GM18951 (cell line): ENCODE measurements around the gene BEGAIN.

Experiments used
- POLR2A ChIP-seq: IDR thresholded peaks from 4 replicates; pipeline ENCODE4 v1.6.1; 2011; ENCODE audit warnings: mild to moderate bottlenecking; ENCODE audit not compliant: insufficient read length, insufficient read depth; ENCODE audit errors: extremely low read depth
- in situ Hi-C: fragments of 300-500 bp; cut with MboI; formaldehyde crosslinking; loops from one replicate; pipeline ENCODE4 v1.12.0; 2022; ENCODE audit warnings: low sequenced_read_pairs, mixed read lengths, inconsistent platforms; ENCODE audit not compliant: unreplicated experiment

BEGAIN gene

DNA sequence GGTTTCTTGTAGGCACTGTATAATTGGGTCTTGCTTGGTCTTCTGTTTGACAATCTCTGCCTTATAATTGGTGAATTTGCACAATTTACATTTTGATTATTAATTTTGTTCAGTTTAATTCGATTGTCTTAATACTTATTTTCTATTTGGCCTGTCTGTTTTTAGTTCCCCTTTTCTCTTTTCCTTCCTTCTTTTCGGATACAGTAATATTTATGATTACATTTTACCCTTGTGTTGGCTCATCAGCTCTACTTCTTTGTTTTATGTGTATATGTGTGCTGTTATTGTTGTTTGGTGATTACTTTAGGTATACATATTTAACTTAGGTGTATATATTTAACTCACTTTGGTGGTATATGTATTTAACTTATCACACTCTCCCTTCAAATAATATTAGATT, 12.8 kb upstream of the BEGAIN start:
- in situ Hi-C loops = no loop called here

DNA sequence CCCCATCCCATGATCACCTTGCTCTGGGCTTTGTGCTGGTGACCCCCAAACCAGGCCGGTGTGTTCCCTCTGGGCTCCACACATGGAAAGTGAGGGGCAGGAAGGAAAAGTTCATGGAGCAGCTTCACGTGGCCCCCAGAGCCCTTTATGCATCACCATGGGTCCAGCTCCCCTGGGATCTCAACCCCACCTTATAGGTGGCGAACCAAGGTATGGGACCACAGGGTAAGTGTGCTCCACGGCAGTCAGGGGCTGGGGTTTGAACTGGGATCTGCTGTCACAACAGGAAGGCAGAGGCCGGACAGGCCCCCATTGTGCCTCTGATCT, 7.4 kb upstream of the BEGAIN start:
- in situ Hi-C loops = no loop called here
- TF ChIP-seq POLR2A = no peak

More for the DNA sequence above, 12.8 kb upstream of the BEGAIN start:
- no peak for TF ChIP-seq POLR2A

GRCh38 chr14:100593751-100594624, 6.8 kb upstream of the BEGAIN start:
- TF ChIP-seq POLR2A = no peak
- in situ Hi-C loops = no loop called here

DNA sequence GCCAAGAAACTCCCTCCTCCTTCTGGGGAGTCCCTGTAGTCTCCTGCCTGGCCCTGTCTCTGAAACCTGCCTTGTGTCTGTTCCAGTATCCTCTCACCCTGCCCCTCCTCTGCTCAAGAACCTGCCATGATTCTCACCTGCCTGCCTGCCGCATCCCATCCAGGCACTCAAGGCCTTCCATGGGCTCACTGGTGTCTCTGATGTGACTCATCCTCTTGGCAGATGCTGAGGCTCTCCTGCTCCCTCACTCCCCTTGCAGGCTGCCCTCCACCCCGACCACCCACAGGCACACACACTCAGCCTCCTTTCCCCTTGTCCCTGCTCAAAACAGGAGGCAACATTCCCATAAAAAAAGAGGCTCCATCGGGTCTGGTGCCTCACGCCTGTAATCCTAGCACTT, 5.8 kb upstream of the BEGAIN start:
- in situ Hi-C loops = no loop called here
- no peak for TF ChIP-seq POLR2A

DNA sequence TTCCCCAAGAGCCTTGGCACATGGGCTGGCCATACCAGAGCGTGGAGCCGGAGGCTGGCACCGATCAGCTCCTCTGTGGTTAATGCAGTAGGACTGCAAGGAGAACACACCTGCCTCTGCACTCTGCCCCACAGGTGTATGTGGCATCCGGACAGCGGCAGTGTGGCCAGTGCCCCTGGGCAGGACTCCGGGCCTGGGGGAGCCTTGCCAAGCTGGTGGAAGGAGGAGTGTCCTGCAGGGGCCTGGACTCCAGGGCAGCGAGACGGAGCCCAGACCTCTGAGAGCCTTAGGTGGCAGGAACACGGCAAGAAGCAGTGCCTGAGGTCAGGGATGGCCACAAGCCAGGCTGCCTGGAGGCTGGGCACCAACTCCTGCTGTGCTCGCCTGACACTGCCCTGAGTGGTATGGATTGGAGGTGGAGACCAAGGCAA, 5.3 kb upstream of the BEGAIN start:
- in situ Hi-C loops = no loop called here
- TF ChIP-seq POLR2A = no peak

- no peak for TF ChIP-seq POLR2A
- in situ Hi-C loops = no loop called here
Measured at GRCh38 chr14:100591453-100592371, 4.5 kb upstream of the BEGAIN start.

DNA sequence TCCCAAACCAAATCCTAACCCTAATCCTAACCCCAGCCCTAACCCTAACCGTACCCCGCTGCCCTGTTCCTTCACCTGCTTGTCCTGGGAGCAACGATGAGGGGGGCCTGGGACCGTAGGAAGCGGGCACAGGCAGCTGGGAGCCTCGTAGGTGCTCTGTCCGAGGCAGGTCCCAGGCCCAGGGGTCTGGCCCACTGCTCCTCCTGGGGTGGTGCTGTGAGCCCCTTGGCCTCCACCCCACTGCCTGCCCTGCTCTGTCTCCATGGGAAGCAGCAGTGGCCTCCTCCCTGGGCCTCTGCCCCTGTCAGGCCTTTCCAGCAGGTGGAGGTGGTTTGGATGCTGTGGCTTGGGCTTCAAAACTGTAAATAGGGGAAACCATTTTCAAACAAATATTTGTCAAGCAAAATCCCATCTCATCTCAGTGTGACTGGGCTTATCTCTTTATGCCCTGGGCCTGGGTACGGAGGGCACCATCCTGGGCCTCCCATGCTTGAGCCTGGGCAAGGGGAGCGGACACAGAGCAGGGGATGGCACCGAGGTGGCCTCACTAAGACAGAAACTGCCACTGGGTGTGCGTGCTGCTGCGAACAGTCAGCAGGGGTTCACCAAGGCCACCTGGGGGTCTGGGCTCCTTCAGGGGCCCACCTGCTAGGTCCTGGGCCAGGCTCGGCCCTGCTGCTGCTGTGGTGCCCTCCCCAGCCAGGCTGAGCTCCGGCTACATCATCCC, 3.7 kb upstream of the BEGAIN start:
- TF ChIP-seq POLR2A = no peak
- in situ Hi-C loops = no loop called here

DNA sequence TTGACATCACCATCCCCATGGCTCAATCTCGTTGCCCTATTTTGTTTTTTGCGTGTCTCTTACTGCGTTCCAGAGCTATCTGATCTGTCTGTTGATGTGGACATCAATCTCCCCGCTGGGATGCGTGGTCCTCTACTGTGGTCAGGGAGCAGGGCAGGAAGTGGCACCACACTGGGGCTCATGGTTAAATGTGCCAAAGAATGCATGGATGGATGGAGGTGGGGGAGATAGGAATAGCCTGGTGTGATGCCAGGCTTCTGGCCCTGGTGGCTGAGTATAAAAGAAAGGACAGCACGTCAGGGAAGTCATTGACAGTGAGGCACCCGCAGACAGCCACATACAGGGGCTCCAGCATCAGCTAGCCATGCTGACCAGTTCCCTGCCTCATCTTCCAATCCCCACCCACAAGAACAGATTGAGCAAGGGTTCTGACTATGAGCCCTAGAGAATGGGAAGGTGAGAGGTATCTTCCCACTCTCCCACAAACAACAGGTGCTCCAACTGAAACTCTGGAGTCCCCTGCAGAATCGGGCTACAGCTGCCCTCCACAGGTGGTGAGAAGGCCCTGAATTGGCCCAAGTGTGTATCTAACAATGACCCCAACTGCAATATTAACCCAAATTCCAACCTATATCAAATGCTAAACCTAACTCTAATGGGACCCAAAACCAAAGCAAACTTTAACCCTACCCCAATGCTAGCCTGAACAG, 2.7 kb upstream of the BEGAIN start:
- TF ChIP-seq POLR2A = no peak
- in situ Hi-C loops = no loop called here

GRCh38 chr14:100589071-100589759, 2.0 kb upstream of the BEGAIN start:
- in situ Hi-C loops = no loop called here
- TF ChIP-seq POLR2A = no peak

DNA sequence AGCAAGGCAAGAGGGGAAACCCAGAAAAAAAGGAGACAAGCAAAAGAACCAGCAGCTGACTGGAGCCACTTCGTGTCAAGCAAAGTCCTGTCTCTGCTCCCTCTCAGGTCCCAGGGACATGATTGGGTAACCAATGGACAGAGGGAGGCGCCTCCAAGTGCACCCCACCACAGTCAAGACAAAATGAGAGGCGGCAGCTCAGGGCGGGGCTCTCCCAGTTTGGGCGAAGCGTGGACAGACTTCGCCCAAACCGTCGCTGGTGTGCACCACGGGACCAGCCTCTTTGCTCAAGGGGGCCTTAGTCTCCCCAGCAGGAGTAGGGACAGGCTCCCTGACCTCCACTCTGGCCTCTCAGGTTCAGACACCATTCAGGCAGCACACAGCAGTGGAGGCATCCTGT, 1.5 kb upstream of the BEGAIN start:
- in situ Hi-C loops = no loop called here
- no peak for TF ChIP-seq POLR2A

GRCh38 chr14:100587763-100588411, 670 bp upstream of the BEGAIN start:
- in situ Hi-C loops = no loop called here
- no peak for TF ChIP-seq POLR2A
